Measurements from ENCODE around the gene TMEM94. TPM values are rescaled to one million over a fixed set of nuclear protein-coding genes. Genes with fewer than 3 reads are reported as not detected.

Gene TMEM94
- total RNA-seq, 3 donors from 2014 or later = 73.5 to 114 (median 108) TPM

DNA sequence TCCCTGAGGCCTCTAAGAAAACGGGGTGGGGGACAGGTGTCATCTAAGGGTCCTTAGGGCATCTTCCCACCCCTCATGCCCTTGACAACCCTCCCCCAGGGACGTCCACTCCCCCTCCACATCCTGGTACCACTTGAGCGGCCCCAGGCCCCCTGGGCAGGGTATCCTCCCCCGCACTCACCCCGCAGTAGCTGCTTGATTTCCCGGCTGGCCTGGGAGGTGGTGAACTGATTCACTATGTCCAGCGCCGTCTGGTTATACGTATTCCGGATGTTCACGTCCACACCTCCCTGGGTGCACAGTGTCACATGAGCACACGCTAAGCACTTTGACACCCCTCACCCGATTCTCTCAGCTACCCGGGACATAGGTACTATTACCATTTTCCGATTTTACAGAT, 49.2 kb downstream of the TMEM94 start:
- no peaks in the 10 kb centered on the region for H3K9me3 ChIP-seq
- H3K36me3 ChIP-seq (ENCODE audit: low read depth) = no peaks in the 10 kb centered on the region
- intact Hi-C loops (cut with DNase I, micrococcal nuclease) = no loop called here
- no peak overlapping the region for H3K4me3 ChIP-seq
- peaks cover 5% of the 10 kb centered on the region for H3K4me1 ChIP-seq (ENCODE audit: low read depth)
- TF ChIP-seq, protein P1, sequence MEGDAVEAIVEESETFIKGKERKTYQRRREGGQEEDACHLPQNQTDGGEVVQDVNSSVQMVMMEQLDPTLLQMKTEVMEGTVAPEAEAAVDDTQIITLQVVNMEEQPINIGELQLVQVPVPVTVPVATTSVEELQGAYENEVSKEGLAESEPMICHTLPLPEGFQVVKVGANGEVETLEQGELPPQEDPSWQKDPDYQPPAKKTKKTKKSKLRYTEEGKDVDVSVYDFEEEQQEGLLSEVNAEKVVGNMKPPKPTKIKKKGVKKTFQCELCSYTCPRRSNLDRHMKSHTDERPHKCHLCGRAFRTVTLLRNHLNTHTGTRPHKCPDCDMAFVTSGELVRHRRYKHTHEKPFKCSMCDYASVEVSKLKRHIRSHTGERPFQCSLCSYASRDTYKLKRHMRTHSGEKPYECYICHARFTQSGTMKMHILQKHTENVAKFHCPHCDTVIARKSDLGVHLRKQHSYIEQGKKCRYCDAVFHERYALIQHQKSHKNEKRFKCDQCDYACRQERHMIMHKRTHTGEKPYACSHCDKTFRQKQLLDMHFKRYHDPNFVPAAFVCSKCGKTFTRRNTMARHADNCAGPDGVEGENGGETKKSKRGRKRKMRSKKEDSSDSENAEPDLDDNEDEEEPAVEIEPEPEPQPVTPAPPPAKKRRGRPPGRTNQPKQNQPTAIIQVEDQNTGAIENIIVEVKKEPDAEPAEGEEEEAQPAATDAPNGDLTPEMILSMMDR (IDR thresholded peaks at IDR 0.05) = no peak
- no peak for DNase-seq
- no peak for ATAC-seq

DNA sequence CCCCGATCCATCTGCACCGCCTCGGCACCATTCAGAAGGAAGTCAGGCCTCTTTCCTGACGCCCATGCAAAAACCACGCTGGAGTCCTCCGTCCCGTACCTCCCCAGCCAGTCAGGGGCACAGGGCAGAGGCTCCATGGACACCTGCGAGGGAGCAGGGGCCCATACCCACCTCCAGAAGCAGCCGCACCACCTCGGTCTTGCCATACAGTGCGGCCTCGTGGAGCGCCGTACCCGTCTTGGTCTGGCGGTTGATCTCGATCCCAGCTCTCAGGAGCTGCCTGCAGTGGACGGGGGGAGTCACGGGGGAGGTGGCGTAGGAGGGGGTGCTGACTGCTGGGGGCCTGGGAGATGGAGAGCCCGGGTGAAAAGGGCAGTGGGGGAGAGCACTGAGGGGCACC, 49.7 kb downstream of the TMEM94 start:
- H3K36me3 ChIP-seq (ENCODE audit: low read depth) = no peaks in the 10 kb centered on the region
- H3K9me3 ChIP-seq = no peaks in the 10 kb centered on the region
- ATAC-seq = no peak
- peaks cover 5% of the 10 kb centered on the region for H3K4me1 ChIP-seq (ENCODE audit: low read depth)
- intact Hi-C loops (cut with DNase I, micrococcal nuclease) = no loop called here
- TF ChIP-seq, protein P1 (IDR thresholded peaks at IDR 0.05) = no peak
- H3K4me3 ChIP-seq = no peak overlapping the region
- DNase-seq = no peak

DNA sequence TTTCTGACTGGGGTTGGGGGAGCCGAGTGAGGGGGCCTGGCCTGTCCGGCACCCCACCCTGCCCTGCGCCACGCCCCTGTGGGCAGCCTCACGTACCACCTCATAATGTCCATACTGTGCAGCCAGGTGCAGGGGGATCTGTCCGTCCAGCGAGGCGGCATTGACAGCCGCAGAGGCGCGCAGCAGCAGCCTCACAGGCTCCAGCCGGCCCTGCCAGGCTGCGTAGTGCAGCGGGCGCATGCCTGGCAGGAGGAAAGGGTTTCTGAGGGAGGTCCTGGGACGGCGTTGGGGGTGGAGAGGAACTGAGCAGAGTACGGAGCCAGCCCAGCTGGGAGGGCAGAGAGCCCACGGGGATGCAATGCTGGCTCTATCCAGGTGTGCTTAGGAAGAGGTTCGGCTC, 50.5 kb downstream of the TMEM94 start:
- DNase-seq (peak in 1 of 3 donors; percentile 27), ATAC-seq (no peak)
- H3K9me3 ChIP-seq = no peaks in the 10 kb centered on the region
- intact Hi-C loops (cut with DNase I, micrococcal nuclease) = no loop called here
- H3K4me1 ChIP-seq (ENCODE audit: low read depth) = peaks cover 8% of the 10 kb centered on the region
- H3K36me3 ChIP-seq (ENCODE audit: low read depth) = no peaks in the 10 kb centered on the region
- H3K4me3 ChIP-seq = no peak overlapping the region
- TF ChIP-seq, protein P1 (IDR thresholded peaks at IDR 0.05) = no peak

DNA sequence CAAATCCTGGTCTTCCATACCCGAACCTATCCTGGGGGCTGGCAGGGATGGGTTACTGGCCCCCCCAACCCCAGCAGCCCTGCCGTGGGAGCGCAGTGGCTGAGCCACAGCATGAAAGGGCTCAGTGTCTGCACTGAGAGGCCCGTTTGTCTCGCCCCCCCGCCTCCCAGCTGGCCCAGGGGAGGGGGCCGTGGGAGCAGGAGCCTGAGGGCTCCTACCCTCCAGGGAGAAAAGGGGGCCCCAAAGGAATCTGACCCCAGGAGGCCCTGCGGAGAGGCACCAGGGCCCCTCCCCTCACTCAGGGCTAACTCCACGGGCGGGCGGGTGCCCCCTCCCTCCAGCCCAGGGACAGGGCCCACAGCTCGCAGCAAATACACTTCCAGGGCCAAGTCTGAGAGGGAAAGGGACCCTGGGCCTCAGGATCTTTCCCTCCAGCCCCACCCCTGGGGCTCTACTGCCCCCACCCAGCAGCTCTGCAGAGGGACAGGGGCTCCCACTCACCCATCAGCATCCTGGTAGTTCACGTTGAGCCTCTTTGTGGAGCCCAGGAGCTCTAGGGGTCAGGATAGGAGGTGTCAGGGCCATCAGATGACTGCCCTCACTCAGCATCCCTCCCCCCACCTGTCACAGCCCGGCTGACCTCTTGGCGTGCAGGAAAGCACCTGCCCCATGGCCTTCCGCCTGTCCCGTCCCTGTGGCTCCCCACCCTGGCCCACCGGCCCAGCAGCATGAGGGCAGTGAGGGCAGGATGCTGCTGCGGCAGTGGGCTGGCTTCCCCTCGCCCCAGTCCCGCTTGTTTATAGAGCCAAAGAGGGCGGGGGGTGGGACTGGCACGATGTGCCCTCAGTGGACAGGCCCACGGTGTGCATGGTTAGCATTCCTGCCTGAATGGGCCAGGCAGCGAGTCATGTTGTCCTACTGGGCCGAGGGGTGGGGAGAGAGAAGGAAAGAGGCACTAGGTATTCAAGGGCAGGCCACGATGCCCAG, 51.6 kb downstream of the TMEM94 start:
- H3K36me3 ChIP-seq (ENCODE audit: low read depth) = no peaks in the 10 kb centered on the region
- H3K4me3 ChIP-seq = no peak overlapping the region
- TF ChIP-seq, protein P1 (IDR thresholded peaks at IDR 0.05) = no peak
- peak in 1 of 3 donors; percentile 32 for DNase-seq
- H3K9me3 ChIP-seq = no peaks in the 10 kb centered on the region
- intact Hi-C loops (cut with DNase I, micrococcal nuclease) = no loop called here
- no peak for ATAC-seq
- H3K4me1 ChIP-seq (ENCODE audit: low read depth) = peaks cover 10% of the 10 kb centered on the region

DNA sequence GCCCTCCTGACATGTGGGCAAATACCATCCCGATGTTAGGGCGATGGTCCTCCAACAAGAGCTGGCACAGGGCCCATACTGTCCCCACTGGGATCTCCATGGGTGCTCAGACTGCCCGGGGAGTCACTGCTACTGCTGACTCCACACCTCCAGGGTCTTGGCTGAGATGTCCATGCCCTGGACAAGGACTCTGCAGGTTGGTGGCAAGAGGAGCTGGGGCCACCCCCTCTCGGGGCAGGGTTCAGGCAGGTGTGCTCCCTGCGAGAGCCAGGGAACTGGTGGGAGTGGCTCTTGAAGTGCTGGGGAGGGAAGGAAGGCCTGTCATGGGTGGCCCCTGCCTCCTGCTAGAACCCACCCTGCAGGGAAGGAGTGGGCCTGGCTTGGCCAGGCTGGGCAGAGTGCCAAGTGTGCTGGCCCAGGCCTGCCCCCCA, 52.5 kb downstream of the TMEM94 start:
- Histone ChIP-seq H3K9me3 (no peaks in the 10 kb centered on the region), H3K36me3 (ENCODE audit: low read depth) (no peaks in the 10 kb centered on the region), H3K4me3 (no peak overlapping the region), H3K4me1 (ENCODE audit: low read depth) (peaks cover 17% of the 10 kb centered on the region)
- DNase-seq (peak in 1 of 3 donors; percentile 40), ATAC-seq (peak; percentile 10)
- TF ChIP-seq, protein P1 (IDR thresholded peaks at IDR 0.05) = no peak
- intact Hi-C loops (cut with DNase I, micrococcal nuclease) = no loop called here
